ENCODE results near the gene VIP. TPM values are rescaled to one million over a fixed set of nuclear protein-coding genes. Genes with fewer than 3 reads are reported as not detected.

Gene VIP
- total RNA-seq, 1 experiment from 2014 or later: not detected

Other genes with a start within 250 kb of the VIP start
- 5.4 TPM for gene SYNE1, start 113.4 kb upstream of the VIP start, total RNA-seq (2021; ENCODE audit: unreplicated experiment)
- gene MYCT1, start 52.9 kb upstream of the VIP start, total RNA-seq (2021; ENCODE audit: unreplicated experiment): not detected
- gene FBXO5, start 232.2 kb downstream of the VIP start, total RNA-seq (2021; ENCODE audit: unreplicated experiment): 38.9 TPM